HFFc6 (cell line): ENCODE results near the gene C2CD5. TPM values are rescaled to one million over a fixed set of nuclear protein-coding genes. Genes with fewer than 3 reads are reported as not detected.

Source experiments
- DNase-seq: peaks from one replicate; pipeline ENCODE4 v3.0.0-alpha.2; 2018
- H3K27ac Mint-ChIP-seq: 2 replicates; pipeline ENCODE4 v1.8.0; 2020; ENCODE audit warnings: mild to moderate bottlenecking, mixed read lengths
- H3K27me3 Mint-ChIP-seq: 2 replicates; pipeline ENCODE4 v1.8.0; 2021; ENCODE audit warnings: mild to moderate bottlenecking, moderate library complexity, mixed read lengths; ENCODE audit not compliant: insufficient read depth
- H3K36me3 Mint-ChIP-seq: 2 replicates; pipeline ENCODE4 v1.8.0; 2021; ENCODE audit warnings: low read depth, mixed read lengths
- H3K4me1 Mint-ChIP-seq: 2 replicates; pipeline ENCODE4 v1.8.0; 2020; ENCODE audit warnings: low read depth, mixed read lengths
- H3K4me3 Mint-ChIP-seq: 2 replicates; pipeline ENCODE4 v1.8.0; 2020; ENCODE audit warnings: mild to moderate bottlenecking, moderate library complexity, mixed read lengths
- H3K9me3 Mint-ChIP-seq: 2 replicates; pipeline ENCODE4 v1.8.0; 2020; ENCODE audit warnings: mild to moderate bottlenecking, mixed read lengths
- CTCF ChIP-seq: fragments of 200-600 bp; sonication (generic); IDR thresholded peaks from 2 replicates; pipeline ENCODE4 v1.5.0; 2021; ENCODE audit warnings: antibody characterized with exemption, mild to moderate bottlenecking
- total RNA-seq, 6 experiments: library from RNA; stranded (reverse); fragmentation: NEBNext Ultra II Directional; extraction: Animal tissue kit (Norgen Biotek cat#: 25700); gene quantifications; 2 replicates in 1 of 6; 3 replicates in 5 of 6; pipeline ENCODE4 v1.2.3, GENCODE V29; 2021

C2CD5 gene
- total RNA-seq, 6 experiments from 2014 or later, result 17.7 to 23.1 (median 20.7) TPM

DNA sequence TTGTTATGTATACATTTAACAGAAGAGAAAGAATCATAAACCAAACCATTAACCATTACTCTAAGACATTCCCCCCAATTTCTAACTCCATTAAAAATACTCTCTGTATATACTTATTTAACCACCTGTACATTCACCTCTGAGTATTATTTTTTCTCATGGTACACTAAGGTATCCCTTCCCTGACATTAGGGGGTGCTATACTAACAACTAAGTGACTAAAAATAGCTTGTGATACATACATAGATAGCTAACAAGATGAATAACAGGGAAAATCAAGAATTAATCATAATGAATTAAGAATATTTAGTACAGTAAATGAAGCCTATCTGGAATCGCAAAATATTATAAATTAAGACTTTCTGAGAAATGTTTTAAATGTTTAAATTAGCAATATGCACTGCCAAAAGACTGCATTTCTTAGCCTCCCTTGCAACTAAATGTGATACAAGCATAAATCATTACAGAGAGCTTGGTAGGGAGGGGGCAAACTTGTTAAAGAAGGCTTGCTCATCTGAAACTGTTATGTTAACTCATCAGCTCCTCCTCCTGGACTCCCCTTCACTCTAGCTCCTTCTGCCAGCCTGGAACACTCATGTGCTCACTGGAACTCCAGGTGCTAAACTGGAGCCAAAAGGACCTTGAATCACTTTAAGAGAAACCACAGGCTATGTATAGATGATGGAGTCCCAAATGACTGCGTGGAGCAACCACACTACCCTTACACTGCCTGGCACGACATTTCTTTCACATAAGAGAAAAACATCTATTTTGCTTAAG, 14.9 kb downstream of the C2CD5 start:
- Mint-ChIP-seq H3K9me3 (0 out of 2 replicates have a peak, but pooled peaks cover 4% of the 10 kb centered on the region), H3K36me3 (peaks cover 33% of the 10 kb centered on the region), H3K4me1 (peaks cover 49% of the 10 kb centered on the region), H3K4me3 (peak overlapping the region; percentile 20), H3K27me3 (no peaks in the 10 kb centered on the region), H3K27ac (peak overlapping the region; percentile 90)
- TF ChIP-seq CTCF, result peak; percentile 76
- peak; percentile 35 for DNase-seq

GRCh38 chr12:22527999-22528398, 16.3 kb downstream of the C2CD5 start:
- peaks cover 36% of the 10 kb centered on the region for H3K36me3 Mint-ChIP-seq
- H3K27ac Mint-ChIP-seq, result peak overlapping the region; percentile 90
- peaks cover 49% of the 10 kb centered on the region for H3K4me1 Mint-ChIP-seq
- H3K27me3 Mint-ChIP-seq, result no peaks in the 10 kb centered on the region
- 0 out of 2 replicates have a peak, but pooled peaks cover 4% of the 10 kb centered on the region for H3K9me3 Mint-ChIP-seq
- no peak for TF ChIP-seq CTCF
- DNase-seq, result peak; percentile 78
- H3K4me3 Mint-ChIP-seq, result peak overlapping the region; percentile 76

GRCh38 chr12:22526836-22527235, 17.5 kb downstream of the C2CD5 start:
- Mint-ChIP-seq H3K27ac (peak overlapping the region; percentile 60), H3K27me3 (no peaks in the 10 kb centered on the region), H3K9me3 (0 out of 2 replicates have a peak, but pooled peaks cover 3% of the 10 kb centered on the region), H3K4me1 (peaks cover 56% of the 10 kb centered on the region), H3K4me3 (no peak overlapping the region), H3K36me3 (peaks cover 33% of the 10 kb centered on the region)
- no peak for TF ChIP-seq CTCF
- no peak for DNase-seq

GRCh38 chr12:22525426-22525825, 18.9 kb downstream of the C2CD5 start:
- H3K4me3 Mint-ChIP-seq, result peak overlapping the region; percentile 25
- peaks cover 67% of the 10 kb centered on the region for H3K4me1 Mint-ChIP-seq
- peak overlapping the region; percentile 54; the same call in 1 of the 2 replicates for H3K27ac Mint-ChIP-seq
- no peak for TF ChIP-seq CTCF
- peaks cover 27% of the 10 kb centered on the region; the same call in 1 of the 2 replicates for H3K36me3 Mint-ChIP-seq
- H3K27me3 Mint-ChIP-seq, result no peaks in the 10 kb centered on the region
- H3K9me3 Mint-ChIP-seq, result no peaks in the 10 kb centered on the region
- peak; percentile 2 for DNase-seq

DNA sequence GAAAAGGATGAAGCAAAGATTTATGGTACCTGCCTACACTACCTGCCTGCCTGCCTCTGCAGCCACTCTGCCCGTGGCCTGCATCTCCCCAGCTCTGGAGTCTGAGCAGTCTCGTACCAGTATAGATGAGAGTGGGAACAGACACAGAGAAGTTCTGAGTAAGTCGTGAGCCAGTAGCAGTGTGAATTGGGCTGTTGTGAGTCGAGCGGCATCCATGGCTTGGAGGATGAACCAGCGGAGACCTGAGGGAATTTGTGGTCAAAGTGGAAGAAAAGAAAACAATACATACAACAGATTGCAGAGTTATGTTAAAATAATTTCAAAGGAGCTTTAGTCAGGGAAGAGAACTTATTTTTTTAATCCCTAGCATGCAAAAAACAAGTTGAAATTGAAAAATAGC, 25.3 kb downstream of the C2CD5 start:
- Mint-ChIP-seq H3K9me3 (no peaks in the 10 kb centered on the region), H3K36me3 (peaks cover 17% of the 10 kb centered on the region), H3K4me1 (peaks cover 30% of the 10 kb centered on the region), H3K4me3 (no peak overlapping the region), H3K27ac (no peak overlapping the region), H3K27me3 (no peaks in the 10 kb centered on the region)
- no peak for DNase-seq
- no peak for TF ChIP-seq CTCF
